Stimulated activated CD4-positive, alpha-beta T cell treated with anti-CD3 and anti-CD28 coated beads, Interleukin-12 subunit alpha, Interleukin-12 subunit beta, amount 100 ng/mL, for 24 hours (primary cell): ENCODE measurements around the gene PARD6G.
"Not testable (repeated sequence)": the region's sequence is repeated elsewhere in the genome, so short reads cannot be mapped to it uniquely, and the experiment has no call there.

Source experiments
- DNase-seq, 2 experiments: peaks; one replicate each; pipeline ENCODE4 v3.0.0-alpha.2; 2020; ENCODE audit warnings: low read depth in 2 of 2

The PARD6G gene, protein sequence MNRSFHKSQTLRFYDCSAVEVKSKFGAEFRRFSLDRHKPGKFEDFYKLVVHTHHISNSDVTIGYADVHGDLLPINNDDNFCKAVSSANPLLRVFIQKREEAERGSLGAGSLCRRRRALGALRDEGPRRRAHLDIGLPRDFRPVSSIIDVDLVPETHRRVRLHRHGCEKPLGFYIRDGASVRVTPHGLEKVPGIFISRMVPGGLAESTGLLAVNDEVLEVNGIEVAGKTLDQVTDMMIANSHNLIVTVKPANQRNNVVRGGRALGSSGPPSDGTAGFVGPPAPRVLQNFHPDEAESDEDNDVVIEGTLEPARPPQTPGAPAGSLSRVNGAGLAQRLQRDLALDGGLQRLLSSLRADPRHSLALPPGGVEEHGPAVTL

DNA sequence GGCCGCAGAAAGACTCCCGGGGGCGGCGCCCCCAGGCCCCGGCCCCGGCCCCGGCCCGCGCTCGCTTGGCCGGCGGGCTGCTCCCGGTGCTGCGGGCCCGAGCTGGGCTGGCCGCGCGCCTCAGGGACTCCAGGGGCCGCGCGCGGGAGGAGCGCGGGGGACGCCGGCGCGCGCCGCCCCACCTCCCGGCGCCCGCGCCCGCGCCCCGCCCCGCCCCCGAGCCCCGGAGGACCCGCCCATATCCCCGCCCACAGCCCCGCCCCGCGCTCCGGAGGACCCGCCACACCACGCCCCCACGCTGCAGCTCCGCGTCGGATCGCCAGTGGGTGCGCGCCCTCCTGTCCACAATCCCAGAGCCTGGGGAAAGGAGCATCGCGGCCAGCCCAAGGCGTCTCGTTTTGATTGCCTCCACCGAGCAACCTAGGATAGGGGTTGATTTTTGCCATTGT lies at the start of gene PARD6G:
Gene PARD6G, minus strand, starts transcription at position 122 of the 449 bp plus-strand sequence. CDS start 166 bp downstream, outside the sequence.
- DNase-seq = peak; percentile 11 to 54

DNA sequence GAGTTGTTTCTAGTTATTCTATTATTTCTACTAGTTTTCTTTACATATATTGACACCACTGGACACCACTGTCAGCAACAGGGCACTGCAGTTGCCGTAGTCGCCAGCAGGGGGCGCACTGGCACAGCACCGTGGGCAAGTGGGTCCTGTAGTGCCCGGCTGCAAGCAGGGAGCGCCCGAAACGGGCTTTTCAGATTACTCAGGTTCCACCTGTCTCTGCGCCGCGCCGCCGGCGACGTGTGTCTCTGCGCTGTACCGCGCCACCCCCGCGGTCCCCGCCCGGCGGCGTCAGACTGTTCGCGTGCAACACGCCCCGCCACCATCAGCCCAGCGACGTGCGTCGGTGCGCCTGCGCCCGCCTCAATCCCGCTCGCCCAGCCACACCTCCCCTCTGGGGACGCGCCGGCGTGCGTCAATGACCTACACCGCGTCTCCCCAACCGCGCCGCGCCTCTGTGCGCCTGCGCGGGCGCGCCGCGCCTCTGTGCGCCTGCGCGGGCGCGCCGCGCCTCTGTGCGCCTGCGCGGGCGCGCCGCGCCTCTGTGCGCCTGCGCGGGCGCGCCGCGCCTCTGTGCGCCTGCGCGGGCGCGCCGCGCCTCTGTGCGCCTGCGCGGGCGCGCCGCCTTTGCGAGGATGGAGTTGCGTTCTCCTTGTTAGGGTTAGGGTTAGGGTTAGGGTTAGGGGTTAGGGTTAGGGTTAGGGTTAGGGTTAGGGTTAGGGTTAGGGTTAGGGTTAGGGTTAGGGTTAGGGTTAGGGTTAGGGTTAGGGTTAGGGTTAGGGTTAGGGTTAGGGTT lies 15.1 kb upstream of the PARD6G start:
- not testable (repeated sequence) for DNase-seq

DNA sequence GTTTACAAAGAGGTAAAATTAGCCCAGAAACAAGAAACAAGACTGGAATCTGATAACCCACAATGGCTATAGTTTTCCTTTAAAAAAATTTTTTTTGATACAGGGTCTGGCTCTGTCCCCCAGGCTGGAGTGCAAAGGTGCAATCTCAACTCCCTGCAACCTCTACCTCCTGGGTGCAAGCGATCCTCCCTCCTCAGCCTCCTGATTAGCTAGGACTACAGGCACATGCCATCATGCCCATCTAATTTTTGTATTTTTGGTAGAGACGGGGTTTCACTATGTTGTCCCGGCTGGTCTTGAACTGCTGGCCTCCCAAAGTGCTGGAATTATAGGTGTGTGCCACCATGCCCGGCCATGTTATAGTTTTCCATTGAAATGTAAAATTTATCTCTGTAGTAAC lies 12.3 kb upstream of the PARD6G start:
- DNase-seq = no peak

DNA sequence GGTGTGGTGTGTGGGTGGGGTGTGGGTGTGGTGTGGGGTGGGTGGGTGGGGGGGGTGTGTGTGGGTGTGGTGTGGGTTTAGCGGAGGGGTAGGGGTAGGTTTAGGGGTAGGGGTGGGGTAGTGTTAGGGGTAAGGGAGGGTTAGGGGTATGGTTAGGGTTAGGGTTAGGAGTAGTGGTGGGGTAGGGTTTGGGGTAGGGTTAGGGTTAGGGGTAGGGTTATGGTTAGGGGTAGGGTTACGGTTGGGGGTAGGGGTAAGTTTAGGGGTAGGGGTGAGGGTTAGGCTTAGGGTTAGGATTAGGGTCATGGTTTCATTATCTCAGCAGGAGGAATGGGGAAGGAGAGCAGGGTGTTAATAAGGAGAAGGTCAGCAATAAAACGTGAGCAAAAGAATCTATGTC lies 11.3 kb upstream of the PARD6G start:
- DNase-seq = no peak

DNA sequence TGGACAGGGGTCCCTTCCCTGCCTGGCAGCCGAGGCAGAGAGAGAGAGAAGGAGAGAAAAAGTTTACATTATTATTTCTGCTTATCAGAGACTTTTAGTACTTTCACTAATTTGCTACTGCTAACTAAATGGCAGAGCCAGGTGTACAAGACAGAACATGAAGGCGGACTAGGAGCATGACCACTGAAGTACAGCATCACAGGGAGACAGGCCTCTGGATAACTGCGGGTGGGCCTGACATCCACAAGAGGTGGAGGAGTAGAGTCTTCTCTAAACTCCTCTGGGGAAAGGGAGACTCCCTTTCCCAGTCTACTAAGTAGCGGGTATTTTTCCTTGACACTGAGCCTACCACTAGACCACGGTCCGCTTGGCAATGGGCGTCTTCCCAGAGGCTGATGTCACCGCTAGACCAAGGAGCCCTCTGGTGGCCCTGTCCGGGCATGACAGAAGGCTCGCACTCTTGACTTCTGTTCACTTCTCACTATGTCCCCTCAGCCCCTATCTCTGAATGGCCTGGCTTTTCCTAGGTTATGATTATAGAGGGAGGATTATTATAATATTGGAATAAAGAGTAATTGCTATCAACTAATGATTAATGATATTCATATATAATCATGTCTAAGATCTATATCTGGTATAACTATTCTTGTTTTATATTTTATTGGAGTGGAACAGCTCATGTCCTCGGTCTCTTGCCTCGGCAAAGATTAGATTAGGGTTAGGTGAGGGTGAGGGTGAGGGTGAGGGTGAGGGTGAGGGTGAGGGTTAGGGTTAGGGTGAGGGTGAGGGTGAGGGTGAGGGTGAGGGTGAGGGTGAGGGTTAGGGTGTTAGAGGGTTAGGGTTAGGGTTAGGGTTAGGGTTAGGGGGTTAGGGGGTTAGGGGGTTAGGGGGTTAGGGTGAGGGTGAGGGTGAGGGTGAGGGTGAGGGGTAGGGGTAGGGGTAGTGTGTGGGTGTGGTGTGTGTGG lies 10.5 kb upstream of the PARD6G start:
- peak in 1 of 2 experiments; percentile 66 for DNase-seq

DNA sequence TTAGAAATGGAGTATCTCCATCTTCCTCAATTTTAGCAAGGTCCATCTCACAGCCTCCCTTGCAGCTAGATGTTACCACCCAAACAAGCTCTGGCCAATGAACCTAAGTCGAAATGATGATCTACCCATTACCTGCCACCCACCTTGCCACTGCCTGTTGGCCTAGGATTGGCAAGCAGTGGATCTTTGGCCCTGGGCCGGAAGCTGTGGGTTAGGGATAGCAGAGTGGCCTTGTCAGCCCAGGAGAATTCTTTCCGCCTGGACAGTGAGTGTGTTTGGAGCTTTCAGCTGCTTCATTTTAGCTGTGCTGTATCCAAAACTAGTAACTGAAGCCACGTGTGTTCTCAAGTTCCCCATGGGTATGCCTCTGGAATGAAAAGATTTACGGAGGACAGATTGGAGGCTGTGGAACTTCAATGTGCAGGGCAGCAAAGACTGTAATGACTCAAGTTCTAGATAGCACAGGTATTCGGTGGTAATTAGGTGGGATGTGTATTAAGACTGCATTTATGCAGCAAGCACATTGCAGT lies 7.7 kb upstream of the PARD6G start:
- DNase-seq = no peak

DNA sequence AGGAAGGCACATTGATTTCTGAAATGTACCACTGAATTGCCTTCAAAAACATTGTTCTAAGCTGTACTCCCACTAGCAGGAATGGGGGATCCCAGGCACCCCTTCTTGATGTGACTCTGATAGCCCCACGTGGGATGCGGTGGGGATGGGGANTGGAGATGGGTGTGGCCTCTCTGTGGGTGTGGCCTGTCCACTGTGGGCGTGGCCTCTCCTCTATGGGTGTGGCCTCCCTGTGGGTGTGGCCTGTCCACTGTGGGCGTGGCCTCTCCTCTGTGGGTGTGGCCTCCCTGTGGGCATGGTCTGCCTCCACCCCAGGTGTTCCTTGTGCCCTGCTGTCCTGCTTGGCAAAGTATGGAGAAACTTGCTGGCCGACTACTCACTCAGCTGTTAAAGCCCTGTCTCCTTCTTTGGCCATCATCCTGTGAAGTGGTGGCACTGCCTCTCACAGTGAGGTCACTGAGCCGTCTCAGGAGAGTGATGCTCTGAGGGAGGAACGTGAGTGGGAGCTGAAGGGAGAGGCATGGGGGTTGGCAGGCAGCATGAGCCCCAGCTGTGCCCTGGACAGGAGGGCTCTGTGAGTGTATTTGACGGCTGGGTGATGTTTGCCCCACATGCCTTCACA lies 6.7 kb upstream of the PARD6G start:
- peak in 1 of 2 experiments; percentile 7 for DNase-seq

DNA sequence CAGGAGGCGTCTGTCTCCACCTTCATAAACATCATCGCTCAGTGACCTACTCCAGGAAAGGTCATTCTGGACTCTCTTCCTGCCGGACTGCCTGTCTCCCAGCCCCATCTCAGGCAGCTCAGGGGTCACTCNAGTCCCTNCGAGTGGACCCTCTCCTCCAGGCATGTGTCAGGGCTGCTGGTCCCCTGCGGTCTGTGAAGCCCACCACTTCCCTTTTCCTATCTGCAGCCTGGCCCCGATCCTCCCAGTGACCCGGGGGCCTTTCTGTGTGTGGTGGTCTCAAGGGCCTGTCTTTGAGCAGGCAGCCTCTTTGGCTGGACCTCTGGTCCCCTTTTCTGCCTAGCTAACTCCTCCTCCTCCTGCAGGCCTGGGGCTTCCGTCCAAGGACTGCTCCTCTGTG lies 5.9 kb upstream of the PARD6G start:
- DNase-seq = no peak

DNA sequence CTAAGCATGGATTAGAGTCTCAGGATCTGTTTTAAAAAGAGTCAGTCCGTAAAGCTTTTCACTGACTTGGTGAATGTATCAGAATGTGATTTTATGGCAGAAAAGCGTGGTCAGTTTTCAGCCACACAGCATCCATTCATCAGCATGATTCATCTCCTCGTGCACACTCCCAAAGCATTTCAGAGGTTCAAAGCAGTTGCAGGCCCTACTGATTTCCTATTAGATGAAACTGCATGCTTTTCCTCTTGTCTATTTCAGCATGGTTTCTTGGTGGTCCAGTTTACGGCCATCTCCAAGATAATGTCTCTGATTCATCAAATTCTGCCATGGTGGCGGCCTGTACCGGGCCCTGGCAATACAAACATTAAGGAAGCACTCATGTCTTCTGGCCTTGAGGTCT lies 4.8 kb upstream of the PARD6G start:
- DNase-seq = no peak

DNA sequence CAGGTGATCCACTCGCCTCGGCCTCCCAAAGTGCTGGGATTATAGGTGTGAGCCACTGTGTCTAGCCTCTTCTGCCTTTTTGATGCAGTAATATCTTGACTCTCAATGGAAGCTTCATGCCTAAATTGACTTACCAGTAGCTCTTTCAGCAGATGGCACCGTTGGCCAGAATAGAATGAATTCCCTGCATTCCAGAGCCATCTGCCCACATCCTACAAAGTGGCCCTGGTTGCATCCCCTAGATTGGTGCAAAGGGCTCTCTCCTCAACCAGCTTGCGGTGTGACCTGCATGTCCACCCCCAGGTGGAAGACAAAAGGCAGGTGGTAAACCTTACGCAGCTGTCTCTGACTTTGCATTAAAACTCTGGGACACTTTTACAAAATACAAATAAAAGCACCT lies 4.4 kb upstream of the PARD6G start:
- no peak for DNase-seq

DNA sequence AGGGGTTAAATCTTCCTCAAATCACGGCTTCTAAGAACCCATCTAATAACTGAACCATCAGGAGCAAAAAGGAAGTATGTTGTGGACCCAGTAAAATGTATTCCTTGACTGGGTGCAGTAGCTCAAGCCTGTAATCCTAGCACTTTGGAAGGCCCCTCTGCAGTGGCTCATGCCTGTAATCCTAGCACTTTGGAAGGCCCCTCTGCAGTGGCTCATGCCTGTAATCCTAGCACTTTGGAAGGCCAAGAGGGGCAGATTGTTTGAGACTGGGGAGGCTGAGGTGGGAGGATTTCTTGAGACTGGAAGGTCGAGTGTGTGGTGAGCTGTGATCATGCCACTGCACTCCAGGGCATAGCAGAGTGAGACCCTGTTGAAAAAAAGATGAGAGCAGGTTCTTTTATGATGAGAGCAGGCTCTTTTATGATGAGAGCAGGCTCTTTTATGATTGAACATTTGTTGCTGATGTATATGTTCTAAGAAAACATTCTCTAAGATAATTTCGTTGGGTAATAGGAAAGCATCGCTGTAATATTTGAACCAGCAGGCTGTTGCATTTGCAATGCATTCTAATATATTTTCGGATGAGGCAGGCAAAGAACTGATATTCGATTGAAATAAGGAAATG lies 3.5 kb upstream of the PARD6G start:
- DNase-seq = no peak

DNA sequence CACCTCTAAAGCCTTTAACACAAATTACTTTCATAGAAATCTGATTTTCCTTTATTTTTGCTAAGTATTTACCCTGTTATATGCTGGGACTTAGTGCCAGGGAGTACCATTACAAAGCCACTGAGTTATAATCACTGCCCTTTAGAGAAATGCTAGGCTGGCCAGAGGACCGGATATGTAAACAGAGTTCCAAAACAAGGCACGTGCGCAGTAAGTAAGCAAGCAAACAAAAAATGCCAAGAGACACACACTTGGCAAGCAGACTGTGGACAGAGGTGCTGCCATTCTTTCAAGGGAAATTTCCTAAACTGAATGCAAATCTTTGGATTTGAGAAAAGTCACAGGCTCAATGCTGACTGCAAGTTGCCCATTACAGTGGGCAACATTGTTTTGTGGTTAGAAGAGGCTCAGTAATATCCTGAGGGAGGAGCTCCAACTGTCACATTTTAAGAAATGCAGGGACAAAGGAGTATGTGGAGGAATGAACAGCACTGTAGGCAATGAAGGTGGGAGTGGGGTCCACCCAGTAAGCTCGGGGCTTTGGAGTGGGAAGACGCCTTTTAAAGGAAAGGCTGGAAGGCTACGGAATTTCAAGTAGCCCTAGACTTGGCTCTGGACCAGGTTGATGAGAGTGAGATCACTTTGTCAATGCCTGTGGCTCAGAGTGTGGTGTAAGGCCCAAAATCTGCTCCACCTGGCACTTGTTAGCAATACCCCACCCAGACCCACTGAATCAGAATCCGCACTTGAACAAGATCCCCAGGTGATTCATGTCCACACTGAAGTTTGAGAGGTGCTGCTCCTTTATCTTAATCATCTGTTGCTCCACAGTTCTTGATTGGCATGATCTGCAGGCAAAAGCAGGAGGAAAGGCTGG lies 2.1 kb upstream of the PARD6G start:
- DNase-seq = no peak

DNA sequence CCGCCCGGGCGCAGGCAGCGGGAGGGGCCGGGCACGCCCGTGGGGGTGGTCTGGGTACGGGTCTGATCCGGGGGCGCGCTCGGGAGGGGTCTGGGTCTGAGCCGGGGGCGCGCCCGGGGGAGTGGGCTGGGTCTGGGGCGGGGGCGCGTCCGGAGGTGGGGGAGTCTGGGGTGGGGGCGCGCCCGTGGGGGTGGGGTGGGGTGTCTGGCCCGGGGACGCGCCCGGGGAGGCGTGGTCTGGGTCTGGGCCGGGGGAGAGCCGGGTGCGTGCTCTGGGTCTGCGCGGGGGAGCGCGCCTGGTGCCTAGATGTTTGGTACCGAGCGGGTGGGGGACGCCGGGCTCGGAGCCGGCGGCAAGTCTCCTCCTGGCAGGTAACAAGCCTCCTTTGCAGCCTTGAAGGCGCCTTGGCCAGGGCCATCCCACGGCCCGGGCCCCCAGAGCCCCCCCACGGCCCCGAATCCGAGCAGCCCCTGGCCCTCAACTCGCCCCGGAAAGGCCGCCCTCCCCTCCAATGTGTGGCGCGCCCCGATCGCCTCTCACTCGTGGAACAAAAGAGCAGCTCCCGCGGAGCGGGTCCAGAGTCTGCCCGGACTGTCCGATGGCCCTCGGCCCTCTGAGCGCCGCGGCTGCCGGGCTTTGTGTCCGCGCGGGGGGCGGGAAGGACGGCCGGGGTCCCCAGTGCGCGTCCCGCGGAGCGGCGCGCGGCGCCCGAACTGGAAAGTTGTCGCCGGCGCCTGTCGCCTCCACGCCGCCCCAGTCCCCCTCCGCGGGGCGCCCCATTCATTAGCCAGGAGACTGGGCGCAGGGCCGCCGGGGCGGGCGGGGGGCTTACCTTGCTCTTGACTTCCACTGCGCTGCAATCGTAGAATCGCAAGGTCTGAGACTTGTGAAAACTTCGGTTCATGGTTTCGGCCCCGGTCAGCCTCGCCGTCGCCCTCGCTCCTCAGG lies 595 bp downstream of the PARD6G start:
- DNase-seq = no peak

DNA sequence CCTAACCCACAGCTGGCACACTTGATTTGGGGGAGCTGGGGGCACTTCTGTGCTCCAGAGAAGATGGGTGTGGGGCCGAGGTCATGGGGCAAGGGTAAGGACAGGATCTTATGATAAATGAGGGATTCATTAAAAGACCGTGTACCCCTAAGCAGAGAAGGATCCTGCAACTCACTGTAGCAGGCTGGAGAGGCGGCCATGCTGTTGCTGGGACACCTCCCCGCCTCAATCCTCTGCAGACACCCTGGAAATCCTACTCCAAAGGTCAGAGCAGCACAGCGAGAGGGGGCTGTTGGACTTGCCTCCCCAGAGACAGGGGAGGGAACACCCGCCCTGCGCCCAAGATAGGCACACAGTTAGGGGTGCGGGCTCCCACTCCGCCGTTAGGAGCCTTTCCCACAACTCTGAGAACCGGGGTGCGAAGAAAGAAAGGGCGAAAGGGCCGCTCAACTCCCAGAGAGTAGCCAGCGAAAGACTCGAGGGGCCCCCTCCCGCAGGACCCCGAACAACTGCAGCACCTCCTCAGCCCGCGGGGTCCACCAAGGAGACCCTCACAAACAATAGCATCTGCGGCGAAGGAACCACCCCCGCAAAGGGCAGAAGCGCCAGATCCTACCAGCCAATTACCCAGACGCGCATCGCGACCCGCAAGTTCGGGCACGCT lies 1.4 kb downstream of the PARD6G start:
- DNase-seq = no peak

DNA sequence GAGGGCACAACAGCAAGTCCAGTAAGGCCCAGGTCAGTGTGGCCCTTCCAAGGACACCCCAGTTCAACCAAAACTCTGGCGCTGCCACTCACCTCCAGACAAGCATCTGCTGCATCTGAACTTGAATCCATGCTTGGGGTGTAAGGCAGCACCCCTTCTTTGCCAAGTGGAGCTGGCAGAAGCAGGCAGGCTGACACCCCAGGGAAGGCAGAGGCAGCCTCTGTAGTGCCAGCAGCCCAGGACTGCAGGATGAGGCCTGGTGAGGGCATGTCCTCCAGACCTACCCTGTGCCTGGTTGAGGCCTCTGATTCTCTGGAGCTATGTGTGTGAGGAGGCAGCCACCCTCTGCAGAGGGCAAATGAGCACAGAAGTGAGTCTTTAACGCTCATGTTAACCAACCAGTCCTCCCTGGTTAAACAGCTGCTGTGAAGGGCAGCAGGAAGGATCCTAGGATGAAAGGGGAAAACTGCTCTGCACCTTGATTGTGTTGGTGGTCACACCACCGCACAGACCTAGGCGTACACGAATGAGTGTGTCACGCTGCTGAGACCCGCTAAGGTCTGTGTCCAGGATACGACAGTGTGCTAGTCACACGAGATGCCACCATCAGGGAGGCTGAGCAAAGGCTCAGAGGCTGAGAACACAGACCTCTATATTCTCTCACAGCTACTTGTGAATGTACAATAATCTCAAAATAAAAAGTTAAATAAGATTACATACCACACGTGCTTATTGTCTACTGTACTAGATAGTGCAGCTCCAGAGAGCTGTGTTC lies 2.2 kb downstream of the PARD6G start:
- no peak for DNase-seq

DNA sequence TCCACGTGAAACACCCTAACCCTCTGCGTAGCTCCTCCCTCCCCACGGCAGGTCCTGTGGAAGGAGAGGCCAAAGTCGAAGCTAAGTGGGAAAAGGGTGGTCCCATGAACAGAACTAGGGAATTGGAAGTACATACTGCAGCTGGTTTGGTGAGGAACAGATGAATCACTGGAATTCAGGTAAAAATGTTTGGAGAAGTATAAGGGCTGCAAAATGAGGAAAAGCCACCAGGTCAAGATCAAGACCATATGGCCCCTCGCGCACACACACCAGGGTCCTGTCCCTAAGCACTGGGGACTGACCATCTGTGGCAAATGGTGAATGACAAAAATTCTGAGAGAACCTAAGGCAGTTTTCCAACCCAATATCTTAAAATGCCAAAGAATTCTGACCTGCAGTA lies 3.1 kb downstream of the PARD6G start:
- DNase-seq = no peak

DNA sequence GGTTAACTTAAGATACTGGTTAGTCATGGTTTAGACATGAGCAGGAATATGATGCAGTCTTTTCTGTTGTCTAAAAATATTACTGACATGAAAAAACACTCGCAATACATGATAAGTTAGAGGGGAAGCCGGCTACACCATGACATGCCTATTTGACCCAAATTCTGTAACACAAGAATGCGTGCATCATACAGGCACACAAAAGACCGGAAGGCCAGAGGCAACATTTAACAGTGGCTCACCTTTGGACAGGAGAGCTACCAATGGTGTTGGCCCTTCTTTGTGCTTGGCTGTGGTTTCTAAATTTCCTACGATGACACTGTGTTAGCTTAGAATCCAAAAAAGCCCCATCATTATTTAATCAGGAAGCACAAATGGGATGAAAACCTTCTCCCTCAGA lies 4.1 kb downstream of the PARD6G start:
- DNase-seq = no peak
